Renal cortical epithelial cell (primary cell): ENCODE measurements around the gene MIPOL1. TPM values are rescaled to one million over a fixed set of nuclear protein-coding genes. Genes with fewer than 3 reads are reported as not detected.
A peak's percentile ranks its signal among the peaks of the same experiment; 100 is the strongest.
"Not testable (repeated sequence)": the region's sequence is repeated elsewhere in the genome, so short reads cannot be mapped to it uniquely, and the experiment has no call there.

Experiments used
- DNase-seq: peaks from one replicate; pipeline ENCODE4 v3.0.0-alpha.2; 2011; ENCODE audit warnings: low read depth
- total RNA-seq: library from RNA; depleted of rRNA; stranded (reverse); fragments of >200 nt; gene quantifications from 2 replicates; pipeline ENCODE4 v1.2.3, GENCODE V29; 2014

Gene MIPOL1
- total RNA-seq, 1 donor from 2014 or later, result 18.3 TPM

DNA sequence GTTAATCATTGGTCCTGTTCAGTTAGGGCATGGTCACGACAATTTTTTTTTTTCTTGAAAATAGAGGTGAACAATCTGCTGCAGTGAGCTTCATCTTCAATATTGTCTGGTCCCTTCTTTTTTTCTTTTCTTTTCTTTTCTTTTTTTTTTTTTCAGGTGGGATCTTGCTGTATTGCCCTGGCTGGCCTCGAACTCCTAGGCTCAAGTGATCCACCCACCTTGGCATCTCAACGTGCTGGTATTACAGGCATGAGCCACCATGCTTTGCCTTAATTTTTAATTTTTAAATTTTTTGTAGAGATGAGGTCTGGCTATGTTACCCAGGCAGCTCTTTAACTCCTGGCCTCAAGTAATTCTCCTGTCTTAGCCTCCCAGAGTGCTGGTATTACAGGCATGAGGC is 36.5 kb downstream of the MIPOL1 start:
- DNase-seq, result no peak

DNA sequence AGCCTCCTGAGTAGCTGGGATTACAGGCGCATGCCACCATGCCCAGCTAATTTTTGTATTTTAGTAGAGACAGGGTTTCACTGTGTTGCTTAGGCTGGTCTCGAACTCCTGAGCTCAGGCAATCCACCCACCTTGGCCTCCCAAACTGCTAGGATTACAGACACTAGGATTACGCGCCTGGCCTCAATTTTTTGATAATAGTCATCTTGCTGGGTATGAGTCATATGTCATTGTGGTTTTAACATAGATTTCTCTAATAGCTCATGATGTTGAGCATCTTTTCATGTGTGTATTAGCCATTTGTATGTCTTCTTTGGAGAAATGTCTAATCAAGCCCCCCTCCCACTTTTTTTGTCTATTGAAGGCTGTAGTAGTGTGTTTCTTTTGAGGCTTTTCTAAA is 38.3 kb downstream of the MIPOL1 start:
- not testable (repeated sequence) for DNase-seq

DNA sequence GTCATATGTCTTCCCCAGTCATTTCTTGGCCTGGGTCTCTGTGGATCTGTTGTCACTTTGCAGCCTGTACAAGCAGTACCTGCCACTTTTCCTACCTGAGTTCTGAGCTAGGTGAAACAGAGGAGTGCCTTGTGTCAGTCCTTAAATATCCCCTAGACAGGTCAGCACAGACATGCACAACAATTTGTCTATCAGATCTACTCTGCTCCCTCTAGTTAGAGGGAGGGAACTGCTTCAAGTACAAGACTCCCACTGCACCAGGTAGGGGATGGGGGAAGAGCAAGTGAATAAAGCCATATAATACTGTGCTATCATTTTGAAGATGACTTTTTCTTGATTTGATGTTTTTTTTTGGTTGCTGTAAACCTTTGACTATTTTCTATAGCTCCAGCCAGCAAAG is 39.4 kb downstream of the MIPOL1 start:
- no peak for DNase-seq

DNA sequence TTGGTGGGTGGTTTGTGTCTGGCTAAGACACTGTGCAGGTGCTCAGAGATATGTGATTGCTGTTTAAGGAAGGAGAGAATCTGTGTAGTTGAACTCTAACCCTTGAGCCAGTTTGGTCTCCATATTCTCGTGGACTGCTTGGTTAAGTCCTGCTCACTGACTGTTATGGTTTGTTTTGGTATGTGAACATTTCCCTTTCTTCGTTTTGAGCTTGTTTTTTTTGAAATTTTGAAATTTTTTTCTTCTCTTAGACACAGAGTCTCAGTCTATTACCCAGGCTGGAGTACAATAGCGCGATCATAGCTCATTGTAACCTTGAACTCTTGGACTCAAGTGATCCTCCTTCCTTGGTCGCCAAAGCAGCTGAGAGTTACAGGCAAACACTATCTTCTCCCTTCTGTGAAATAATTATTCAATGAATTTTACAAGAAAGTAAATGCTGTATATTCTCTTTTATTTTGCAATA is 40.0 kb downstream of the MIPOL1 start:
- DNase-seq, result no peak

DNA sequence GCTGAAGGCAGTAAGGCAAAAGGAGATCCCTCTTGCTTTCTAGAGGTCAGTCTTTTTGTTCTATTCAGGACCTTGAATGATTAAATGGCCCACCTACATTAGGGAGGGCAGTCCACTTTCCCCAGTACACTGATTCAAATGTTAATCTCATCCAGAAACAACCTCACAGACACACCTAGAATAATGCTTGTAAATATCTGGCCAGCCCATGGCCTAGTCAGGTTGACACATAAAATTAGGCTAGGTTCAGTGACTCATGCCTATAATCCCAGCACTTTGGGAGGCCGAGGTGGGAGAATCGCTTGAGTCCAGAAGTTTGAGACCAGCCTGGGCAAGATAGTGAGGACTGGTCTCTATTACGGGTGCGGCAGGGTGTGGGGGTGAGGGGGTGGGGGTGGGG is 43.5 kb downstream of the MIPOL1 start:
- no peak for DNase-seq

DNA sequence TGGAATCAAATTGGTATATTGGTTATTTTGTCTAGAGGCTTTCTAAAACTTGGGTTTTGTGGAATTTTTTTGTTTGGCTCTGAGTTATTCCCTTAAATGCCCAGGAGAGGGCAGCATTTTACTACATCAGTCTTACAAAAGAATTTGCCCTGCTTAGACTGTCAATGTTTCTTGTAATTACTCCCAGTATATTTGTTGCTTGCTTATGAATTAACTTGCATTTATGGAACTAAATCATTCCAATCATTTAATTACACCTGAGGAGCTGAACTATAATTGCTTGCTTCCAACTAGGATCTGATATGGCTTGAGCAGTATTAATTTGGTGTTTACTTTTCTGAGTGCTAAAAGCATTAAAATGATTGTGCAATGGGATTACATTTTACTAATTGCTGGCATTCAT is 48.7 kb downstream of the MIPOL1 start:
- peak; percentile 63 for DNase-seq

DNA sequence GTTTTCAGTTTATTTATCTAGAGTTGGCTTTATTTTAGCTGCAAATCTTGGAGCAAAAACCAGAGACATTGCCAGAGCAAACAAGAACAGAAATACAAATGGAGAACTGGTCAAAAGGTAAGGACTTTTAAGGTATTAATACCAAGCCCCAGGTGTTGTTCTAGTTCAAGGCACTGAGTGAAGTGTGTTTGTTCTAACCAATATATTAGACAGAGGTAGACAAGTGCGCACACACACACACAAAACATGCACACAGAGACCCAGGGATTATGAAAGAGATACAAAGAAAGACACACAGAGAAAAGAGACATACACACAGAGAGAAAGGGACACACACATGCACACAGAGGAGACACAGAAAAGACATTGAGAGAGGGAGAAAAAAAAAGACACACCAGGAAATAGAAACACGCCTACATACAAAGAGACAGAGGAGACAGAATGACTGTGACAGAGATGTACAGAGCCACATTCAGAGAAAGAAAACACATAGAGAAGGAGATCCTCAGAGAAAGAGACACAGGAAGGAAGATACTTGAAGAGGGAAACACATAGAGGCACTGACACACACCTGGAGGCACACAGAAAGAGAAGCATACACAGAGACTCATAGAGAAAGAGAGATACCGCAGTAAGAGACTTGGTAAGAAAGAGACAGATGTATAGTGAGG is 50.2 kb downstream of the MIPOL1 start:
- no peak for DNase-seq

DNA sequence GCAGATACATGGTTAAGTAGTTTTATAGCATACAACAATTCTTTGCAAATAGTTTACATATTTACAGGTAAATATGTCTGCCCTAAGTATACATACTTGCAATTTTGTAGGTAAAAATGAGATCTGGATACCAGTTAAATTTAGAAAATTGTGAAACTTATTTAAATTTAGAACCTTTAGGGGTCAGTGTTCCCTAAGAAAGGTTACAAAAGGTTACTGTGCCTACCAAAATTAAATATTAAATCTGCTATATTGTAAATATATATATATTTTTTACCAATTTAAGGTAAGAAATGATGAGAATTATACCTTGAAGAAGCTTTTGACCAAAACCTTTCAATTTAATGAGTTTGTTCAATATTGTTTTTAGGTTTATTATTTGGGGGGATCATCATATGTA is 54.0 kb downstream of the MIPOL1 start:
- DNase-seq, result no peak

DNA sequence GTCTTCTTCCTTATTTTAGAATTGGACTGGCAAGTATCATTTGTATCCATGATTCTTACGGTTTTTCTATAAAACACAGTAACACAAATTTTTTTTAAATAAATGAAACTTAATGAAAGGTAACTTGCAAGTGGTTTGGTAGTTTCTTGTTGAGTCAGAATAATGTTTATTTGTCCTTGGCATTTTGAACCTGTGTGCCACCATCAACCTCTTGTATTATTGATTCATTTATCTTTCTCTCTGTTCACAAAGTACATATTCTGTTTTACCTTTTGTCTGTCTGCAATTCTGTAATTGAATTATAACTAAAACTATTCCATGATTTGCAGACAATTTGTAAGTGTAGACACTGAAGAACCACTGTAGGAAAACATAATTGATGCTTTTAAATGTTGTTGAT is 54.7 kb downstream of the MIPOL1 start:
- DNase-seq, result no peak

DNA sequence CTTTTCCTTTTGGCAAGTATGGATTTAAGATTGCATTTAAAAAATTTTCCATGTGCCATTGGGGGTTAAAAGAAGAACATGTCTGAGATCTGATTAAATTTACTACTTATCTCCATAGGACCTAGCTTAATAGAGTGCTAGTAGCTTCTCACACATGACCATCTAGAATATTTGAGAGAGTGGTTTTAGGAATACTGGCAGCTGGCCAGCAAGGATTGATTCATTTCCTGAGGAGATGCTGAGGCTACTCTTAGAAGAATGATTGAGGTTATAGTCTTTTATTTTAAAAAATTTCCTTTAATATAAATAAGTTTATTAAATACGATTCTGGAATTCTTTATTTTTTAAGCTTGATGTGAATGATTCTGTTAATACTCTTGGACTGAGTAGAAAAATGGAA is 56.2 kb downstream of the MIPOL1 start:
- DNase-seq, result peak; percentile 33

DNA sequence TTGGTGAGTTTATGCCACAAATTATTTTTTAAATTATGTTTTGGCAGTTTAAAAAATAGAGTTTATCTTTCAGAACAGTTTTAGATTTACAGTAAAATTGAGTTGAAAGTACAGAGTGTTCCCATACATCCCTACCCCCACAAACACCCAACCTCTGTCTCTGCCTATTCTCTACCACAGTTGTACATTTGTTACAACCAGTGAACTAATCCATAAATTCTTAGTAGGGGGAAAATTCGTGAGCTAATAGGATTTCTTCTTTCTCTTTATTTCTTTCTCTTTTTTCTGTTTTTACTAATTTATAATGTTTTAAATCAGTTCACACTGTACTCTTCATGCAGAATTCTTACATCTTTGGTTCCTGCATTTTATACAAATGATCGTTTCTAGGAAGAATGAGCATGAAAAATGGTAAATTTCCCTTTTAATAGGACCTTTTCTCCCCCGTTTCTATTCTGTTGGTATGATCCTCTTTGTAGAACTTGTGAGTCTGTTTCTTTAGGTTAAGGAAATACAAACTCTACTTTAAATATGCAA is 56.7 kb downstream of the MIPOL1 start:
- DNase-seq, result no peak

DNA sequence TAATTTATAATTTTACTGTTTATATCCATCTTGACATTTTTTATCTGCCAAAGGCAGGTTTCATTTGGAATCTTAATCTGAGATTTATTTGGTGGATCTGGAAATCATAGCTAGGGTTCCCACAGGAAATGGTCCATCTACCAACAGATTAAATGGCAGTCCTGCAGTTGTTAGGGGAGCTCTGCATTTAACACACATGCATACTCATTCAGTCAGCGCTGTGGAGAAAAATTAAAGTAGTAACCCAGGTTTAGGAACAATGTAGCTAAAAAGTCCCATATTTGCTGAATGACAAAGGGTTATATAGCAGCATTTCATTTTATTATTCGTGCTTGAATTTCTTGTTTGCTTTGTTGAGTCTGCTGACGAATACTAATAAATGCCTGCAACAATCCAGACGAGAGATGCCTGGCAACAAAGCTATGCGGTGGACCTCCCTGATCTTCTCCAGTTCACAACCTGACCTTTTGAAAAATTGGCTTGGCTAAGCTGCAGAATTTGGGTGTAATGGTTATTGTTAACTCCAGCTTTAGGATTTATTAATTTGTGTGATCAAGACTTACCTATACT is 59.8 kb downstream of the MIPOL1 start:
- DNase-seq, result no peak

DNA sequence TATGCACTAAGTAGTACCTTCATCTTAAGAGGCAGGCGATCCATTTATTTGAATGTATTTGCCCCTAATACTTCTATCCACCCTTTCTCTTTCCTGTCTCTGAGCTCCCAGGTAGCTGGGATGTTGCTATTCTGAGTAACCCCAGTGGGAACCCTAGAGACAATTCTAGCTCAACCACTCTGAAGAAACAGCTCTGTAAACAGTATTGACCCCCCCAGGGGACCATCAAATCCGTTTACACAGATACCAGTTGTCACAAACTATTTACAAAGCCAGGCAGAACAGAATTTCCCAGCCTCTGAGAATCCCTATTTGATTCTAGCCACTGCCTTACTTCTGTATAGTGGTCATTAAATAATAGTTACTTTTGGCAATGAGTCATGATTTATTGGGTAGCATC is 64.9 kb downstream of the MIPOL1 start:
- DNase-seq, result no peak

DNA sequence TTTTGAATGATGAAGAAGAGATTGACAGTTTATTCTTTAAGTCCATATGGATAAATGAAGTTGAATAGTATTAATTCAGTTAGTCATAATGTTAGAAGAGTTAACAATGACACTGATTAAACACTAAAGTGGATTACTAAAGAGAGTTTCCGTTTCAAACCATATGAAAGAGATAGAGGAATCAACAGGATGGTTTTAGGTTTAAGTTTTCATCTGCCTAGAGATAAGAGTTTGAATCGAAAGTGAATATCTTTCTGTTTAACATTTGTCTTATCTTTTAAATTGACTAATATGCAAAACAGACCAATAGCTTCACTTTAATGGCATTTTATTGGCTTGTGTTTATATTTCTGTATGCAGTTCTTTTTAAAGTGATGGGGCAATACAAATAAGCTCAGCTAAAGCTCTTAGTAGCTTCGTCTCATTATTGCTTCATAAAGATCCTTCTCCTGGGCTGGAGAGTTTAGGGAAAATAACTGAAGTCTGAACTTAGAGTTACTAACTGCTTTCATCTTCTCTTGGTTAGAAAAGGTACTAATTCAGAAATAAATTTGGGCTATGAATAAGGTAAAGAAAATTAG is 66.0 kb downstream of the MIPOL1 start:
- DNase-seq, result no peak

DNA sequence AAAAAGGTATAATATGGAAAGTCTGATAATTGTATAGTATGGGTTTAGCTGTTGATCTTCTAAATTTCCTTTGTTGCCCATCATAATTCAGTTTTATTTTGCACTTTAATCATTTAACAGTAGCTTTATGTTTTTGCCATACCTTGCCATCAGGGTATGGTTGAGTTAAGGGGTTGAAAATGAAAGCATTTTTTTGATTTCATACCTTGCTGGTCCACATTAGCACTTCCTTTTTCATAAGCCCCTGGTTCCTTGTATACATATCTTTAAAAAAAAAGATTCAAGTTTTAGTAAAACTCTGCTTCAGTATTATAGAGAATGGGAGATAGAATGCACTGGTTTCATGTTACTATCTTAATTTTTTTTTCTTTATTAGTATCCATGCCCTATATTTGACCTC is 71.1 kb downstream of the MIPOL1 start:
- DNase-seq, result no peak

DNA sequence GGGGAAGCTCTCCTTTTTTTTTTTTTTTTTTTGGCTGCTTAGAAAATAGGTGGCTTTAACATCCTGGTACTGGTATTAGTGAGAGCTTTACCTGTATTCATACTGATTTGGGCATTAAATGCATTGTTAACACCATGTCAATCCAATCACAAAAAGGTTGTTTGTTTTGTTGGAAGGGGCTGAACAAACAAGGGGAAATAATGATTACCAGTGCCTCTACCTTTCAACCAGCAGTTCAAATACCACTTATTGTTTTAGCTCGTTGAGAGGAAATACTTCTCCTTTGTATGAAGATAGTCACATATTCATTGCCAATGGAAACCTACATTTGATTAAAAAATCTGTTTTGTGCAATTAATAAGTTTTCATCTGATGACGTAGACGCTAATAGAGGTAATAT is 72.9 kb downstream of the MIPOL1 start:
- no peak for DNase-seq

DNA sequence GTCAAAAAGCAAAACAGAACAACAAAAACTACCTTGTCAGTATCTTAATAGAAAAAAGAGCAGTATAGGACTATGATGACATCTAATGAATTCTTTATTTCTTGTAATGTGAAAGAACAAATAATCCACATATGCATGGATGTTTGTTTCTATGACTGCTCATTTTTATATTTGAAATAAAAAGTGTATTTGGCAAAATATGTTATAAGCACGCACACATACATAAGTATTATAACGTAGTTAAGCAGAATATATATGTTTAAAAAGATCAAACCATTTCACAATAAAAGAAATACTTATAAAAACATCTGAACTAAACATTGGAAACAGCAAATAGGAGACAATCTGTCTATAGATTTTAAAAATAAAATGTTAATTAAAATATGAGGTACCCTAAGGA is 74.8 kb downstream of the MIPOL1 start:
- no peak for DNase-seq

DNA sequence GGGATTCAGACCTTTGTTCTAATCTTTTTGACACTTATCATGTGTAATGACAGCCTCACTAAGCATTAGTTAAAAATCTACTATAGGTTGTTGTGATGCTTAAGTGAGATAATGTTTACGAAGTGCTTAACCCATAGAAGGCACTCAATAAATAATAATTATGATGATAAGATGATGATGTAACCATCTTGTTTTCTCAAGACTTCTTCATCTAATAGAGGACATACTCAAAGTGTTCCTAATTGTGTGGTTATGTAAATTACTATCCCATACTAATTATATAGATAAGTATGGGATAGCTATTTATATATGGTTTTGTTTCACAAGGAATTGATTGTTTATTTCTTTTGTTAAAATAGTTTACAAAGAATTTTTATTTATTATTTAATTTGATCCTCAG is 76.9 kb downstream of the MIPOL1 start:
- no peak for DNase-seq

DNA sequence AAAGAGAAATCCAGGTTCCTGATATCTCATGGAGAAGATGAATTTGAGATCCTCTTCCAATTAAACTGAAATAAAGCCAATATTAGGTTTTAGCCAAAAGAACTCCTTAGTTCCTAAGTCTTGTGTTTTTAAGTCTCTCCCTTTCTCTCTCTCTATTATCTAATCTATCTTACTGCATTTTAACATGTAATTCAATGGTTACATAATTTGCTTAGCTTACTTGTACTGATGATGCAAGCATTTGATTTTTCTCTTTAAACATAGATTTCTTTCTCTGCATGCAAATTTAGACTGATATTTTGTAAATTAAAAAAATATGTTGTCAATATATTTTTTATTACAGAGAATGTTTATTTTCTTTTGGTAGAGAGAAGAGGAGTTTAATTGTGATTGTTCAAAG is 78.2 kb downstream of the MIPOL1 start:
- DNase-seq, result no peak

DNA sequence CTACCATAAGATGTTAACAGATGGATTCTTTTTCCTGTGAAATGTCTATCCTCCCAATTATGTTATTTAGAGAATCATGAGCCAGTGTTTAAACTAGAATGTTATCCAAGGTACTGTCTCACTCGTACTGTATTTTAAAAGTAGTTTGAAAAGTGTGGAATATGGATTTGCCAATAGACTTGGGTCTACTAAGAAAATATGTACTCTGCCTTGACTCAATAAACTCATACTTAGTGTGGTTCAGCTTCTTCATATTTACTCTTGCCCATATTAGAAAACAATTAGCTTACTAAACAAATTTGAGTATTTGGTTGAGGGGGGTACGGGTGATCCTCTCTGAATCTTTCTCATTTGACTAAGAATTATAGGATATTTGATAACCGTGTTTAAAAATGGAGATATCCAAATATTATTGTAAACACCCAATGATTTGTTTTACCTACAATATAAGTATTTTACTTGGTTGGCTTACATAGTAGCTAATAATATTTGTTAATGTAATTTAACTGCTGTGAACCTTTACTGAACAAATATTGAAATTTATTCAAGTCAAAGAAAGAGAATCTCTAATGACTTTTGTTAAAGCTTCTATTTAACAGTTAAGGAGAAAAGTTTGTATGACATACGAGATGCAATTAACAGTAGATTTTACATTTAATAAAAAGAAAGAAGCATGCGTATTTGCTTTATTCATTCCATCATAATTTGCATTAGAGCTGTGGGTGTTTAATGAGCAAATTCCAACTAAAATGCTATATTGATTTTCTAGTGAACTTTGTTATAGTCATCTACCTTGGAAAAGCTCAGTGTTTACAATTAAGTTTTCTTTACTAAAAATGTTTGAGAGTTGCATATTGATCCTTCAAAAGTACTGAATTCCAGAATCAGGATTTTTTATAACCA is 81.2 kb downstream of the MIPOL1 start:
- DNase-seq, result no peak

DNA sequence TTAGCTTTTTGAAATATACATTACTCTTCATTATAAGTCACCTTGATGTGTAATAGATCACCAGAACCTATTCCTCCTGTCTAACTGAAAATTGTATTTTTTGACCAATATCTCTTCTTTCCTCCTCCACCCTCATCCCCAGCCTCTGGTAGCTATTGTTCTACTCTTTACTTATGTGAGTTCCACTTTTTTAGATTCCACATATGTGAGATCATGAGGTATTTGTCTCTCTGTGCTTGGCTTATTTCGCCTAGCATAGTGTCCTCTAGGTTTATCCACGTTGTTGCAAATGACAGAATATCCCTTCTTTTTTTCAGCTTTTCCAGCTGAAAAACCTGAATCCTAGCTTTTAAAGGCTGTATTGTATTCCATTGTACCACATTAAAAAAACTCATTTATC is 82.1 kb downstream of the MIPOL1 start:
- DNase-seq, result no peak

DNA sequence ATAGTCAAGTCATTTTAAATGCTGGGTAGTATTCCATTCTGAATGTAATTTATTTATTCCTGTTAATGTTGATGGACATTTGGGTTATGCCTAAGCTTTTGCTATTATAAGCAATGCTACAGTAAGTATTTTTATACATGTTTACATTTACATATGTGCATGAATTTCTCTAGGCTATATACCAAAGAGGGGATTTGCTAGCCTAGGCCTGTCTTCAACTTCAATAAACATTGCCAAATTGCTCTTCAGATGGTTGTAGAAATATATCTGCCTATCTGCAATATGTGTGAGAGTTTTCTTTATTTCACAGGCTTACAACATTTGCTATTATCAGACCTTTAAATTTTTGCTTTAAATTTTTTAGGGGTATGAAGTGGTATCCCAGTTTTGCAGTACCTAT is 87.0 kb downstream of the MIPOL1 start:
- DNase-seq, result no peak
